ENCODE measurements around the gene PCBP3. TPM values are rescaled to one million over a fixed set of nuclear protein-coding genes. Genes with fewer than 3 reads are reported as not detected.

Gene PCBP3
- total RNA-seq, 2 experiments from 2014 or later: 5.3 to 6.6 TPM

GRCh38 chr21:45779226-45779625 lies 135.7 kb downstream of the PCBP3 start:
- H3K9me3 Mint-ChIP-seq: peaks cover 18% of the 10 kb centered on the region
- H3K27me3 Mint-ChIP-seq: peaks cover 6% of the 10 kb centered on the region
- no peaks in the 10 kb centered on the region for H3K36me3 Mint-ChIP-seq
- H3K27ac Mint-ChIP-seq: no peak overlapping the region
- POLR2A ChIA-PET: no interaction called here
- H3K4me3 Mint-ChIP-seq: no peak overlapping the region
- no peak for DNase-seq
- intact Hi-C loops (cut with micrococcal nuclease): no loop called here
- CTCF ChIA-PET: no interaction called here
- H3K4me1 Mint-ChIP-seq (ENCODE audit: low read depth): peaks cover 6% of the 10 kb centered on the region

- POLR2A ChIA-PET: interaction anchor here (0.6 kb wide), 1 partner anchor 12 kb away, joined by 3 read pairs; no protein-coding TSS in a partner anchor
- peaks cover 18% of the 10 kb centered on the region for H3K9me3 Mint-ChIP-seq
- H3K36me3 Mint-ChIP-seq: no peaks in the 10 kb centered on the region
- peaks cover 6% of the 10 kb centered on the region for H3K4me1 Mint-ChIP-seq (ENCODE audit: low read depth)
- peaks cover 4% of the 10 kb centered on the region for H3K27me3 Mint-ChIP-seq
- H3K27ac Mint-ChIP-seq: no peak overlapping the region
- H3K4me3 Mint-ChIP-seq: no peak overlapping the region
- intact Hi-C loops (cut with micrococcal nuclease): no loop called here
- CTCF ChIA-PET: no interaction called here
- DNase-seq: no peak
Measured at GRCh38 chr21:45780647-45781046, 137.1 kb downstream of the PCBP3 start.

GRCh38 chr21:45781741-45782140 lies 138.2 kb downstream of the PCBP3 start:
- intact Hi-C loops (cut with micrococcal nuclease): no loop called here
- Mint-ChIP-seq H3K36me3 (no peaks in the 10 kb centered on the region), H3K4me1 (ENCODE audit: low read depth) (peaks cover 6% of the 10 kb centered on the region), H3K27ac (no peak overlapping the region), H3K9me3 (peaks cover 14% of the 10 kb centered on the region), H3K4me3 (no peak overlapping the region), H3K27me3 (peaks cover 4% of the 10 kb centered on the region)
- ChIA-PET POLR2A (no interaction called here), CTCF (no interaction called here)
- DNase-seq: no peak

- Mint-ChIP-seq H3K27me3 (peaks cover 8% of the 10 kb centered on the region), H3K36me3 (no peaks in the 10 kb centered on the region)
- POLR2A ChIA-PET: no interaction called here
Measured at GRCh38 chr21:45786660-45787059, 143.1 kb downstream of the PCBP3 start.

GRCh38 chr21:45787371-45787770 lies 143.8 kb downstream of the PCBP3 start:
- Mint-ChIP-seq H3K27me3 (peaks cover 8% of the 10 kb centered on the region), H3K27ac (no peak overlapping the region), H3K4me3 (no peak overlapping the region), H3K9me3 (no peaks in the 10 kb centered on the region), H3K36me3 (no peaks in the 10 kb centered on the region), H3K4me1 (ENCODE audit: low read depth) (no peaks in the 10 kb centered on the region)
- intact Hi-C loops (cut with micrococcal nuclease): no loop called here
- ChIA-PET POLR2A (no interaction called here), CTCF (no interaction called here)
- DNase-seq: no peak

More at GRCh38 chr21:45786660-45787059, 143.1 kb downstream of the PCBP3 start:
- H3K4me3 Mint-ChIP-seq: no peak overlapping the region
- H3K27ac Mint-ChIP-seq: no peak overlapping the region
- H3K9me3 Mint-ChIP-seq: no peaks in the 10 kb centered on the region
- intact Hi-C loops (cut with micrococcal nuclease): no loop called here
- CTCF ChIA-PET: no interaction called here
- peaks cover 2% of the 10 kb centered on the region for H3K4me1 Mint-ChIP-seq (ENCODE audit: low read depth)
- no peak for DNase-seq

GRCh38 chr21:45788198-45788597 lies 144.7 kb downstream of the PCBP3 start:
- ChIA-PET CTCF (no interaction called here), POLR2A (no interaction called here)
- no peak overlapping the region for H3K4me3 Mint-ChIP-seq
- intact Hi-C loops (cut with micrococcal nuclease): no loop called here
- H3K36me3 Mint-ChIP-seq: no peaks in the 10 kb centered on the region
- H3K27me3 Mint-ChIP-seq: peaks cover 8% of the 10 kb centered on the region
- H3K27ac Mint-ChIP-seq: no peak overlapping the region
- DNase-seq: no peak
- H3K9me3 Mint-ChIP-seq: no peaks in the 10 kb centered on the region
- no peaks in the 10 kb centered on the region for H3K4me1 Mint-ChIP-seq (ENCODE audit: low read depth)

- no peaks in the 10 kb centered on the region for H3K4me1 Mint-ChIP-seq (ENCODE audit: low read depth)
- no peaks in the 10 kb centered on the region for H3K9me3 Mint-ChIP-seq
- CTCF ChIA-PET: no interaction called here
- no peak for DNase-seq
- POLR2A ChIA-PET: no interaction called here
- no peaks in the 10 kb centered on the region for H3K36me3 Mint-ChIP-seq
- peaks cover 6% of the 10 kb centered on the region for H3K27me3 Mint-ChIP-seq
- H3K4me3 Mint-ChIP-seq: no peak overlapping the region
- intact Hi-C loops (cut with micrococcal nuclease): no loop called here
- H3K27ac Mint-ChIP-seq: no peak overlapping the region
Measured at GRCh38 chr21:45788637-45789506, 145.3 kb downstream of the PCBP3 start.

GRCh38 chr21:45790427-45790826 lies 146.9 kb downstream of the PCBP3 start:
- DNase-seq: no peak
- POLR2A ChIA-PET: no interaction called here
- H3K4me1 Mint-ChIP-seq (ENCODE audit: low read depth): no peaks in the 10 kb centered on the region
- no peak overlapping the region for H3K4me3 Mint-ChIP-seq
- H3K36me3 Mint-ChIP-seq: no peaks in the 10 kb centered on the region
- H3K9me3 Mint-ChIP-seq: no peaks in the 10 kb centered on the region
- CTCF ChIA-PET: no interaction called here
- H3K27me3 Mint-ChIP-seq: peaks cover 6% of the 10 kb centered on the region
- H3K27ac Mint-ChIP-seq: no peak overlapping the region
- intact Hi-C loops (cut with micrococcal nuclease): no loop called here

GRCh38 chr21:45791562-45792418 lies 148.3 kb downstream of the PCBP3 start:
- H3K4me1 Mint-ChIP-seq (ENCODE audit: low read depth): no peaks in the 10 kb centered on the region
- no peaks in the 10 kb centered on the region for H3K36me3 Mint-ChIP-seq
- peaks cover 6% of the 10 kb centered on the region for H3K27me3 Mint-ChIP-seq
- intact Hi-C loops (cut with micrococcal nuclease): no loop called here
- ChIA-PET CTCF (no interaction called here), POLR2A (no interaction called here)
- H3K4me3 Mint-ChIP-seq: no peak overlapping the region
- DNase-seq: no peak
- H3K9me3 Mint-ChIP-seq: no peaks in the 10 kb centered on the region
- no peak overlapping the region for H3K27ac Mint-ChIP-seq

GRCh38 chr21:45792682-45793383 lies 149.3 kb downstream of the PCBP3 start:
- no peaks in the 10 kb centered on the region for H3K4me1 Mint-ChIP-seq (ENCODE audit: low read depth)
- POLR2A ChIA-PET: no interaction called here
- H3K27ac Mint-ChIP-seq: no peak overlapping the region
- H3K36me3 Mint-ChIP-seq: no peaks in the 10 kb centered on the region
- CTCF ChIA-PET: no interaction called here
- no peak overlapping the region for H3K4me3 Mint-ChIP-seq
- H3K9me3 Mint-ChIP-seq: no peaks in the 10 kb centered on the region
- H3K27me3 Mint-ChIP-seq: peaks cover 6% of the 10 kb centered on the region
- DNase-seq: no peak
- intact Hi-C loops (cut with micrococcal nuclease): no loop called here

GRCh38 chr21:45794027-45794426 lies 150.5 kb downstream of the PCBP3 start:
- Mint-ChIP-seq H3K4me1 (ENCODE audit: low read depth) (no peaks in the 10 kb centered on the region), H3K36me3 (no peaks in the 10 kb centered on the region), H3K27ac (no peak overlapping the region), H3K4me3 (no peak overlapping the region), H3K27me3 (peaks cover 4% of the 10 kb centered on the region), H3K9me3 (no peaks in the 10 kb centered on the region)
- no peak for DNase-seq
- ChIA-PET CTCF (no interaction called here), POLR2A (no interaction called here)
- intact Hi-C loops (cut with micrococcal nuclease): no loop called here

GRCh38 chr21:45796003-45796402 lies 152.5 kb downstream of the PCBP3 start:
- DNase-seq: no peak
- Mint-ChIP-seq H3K9me3 (no peaks in the 10 kb centered on the region), H3K36me3 (no peaks in the 10 kb centered on the region), H3K27me3 (no peaks in the 10 kb centered on the region), H3K4me3 (no peak overlapping the region), H3K4me1 (ENCODE audit: low read depth) (no peaks in the 10 kb centered on the region), H3K27ac (no peak overlapping the region)
- POLR2A ChIA-PET: no interaction called here
- CTCF ChIA-PET: no interaction called here
- intact Hi-C loops (cut with micrococcal nuclease): no loop called here
